ENCODE data around the gene DMD. TPM values are rescaled to one million over a fixed set of nuclear protein-coding genes. Genes with fewer than 3 reads are reported as not detected.
A peak's percentile ranks its signal among the peaks of the same experiment; 100 is the strongest.

The DMD gene
- total and polyA plus RNA-seq, 4 donors, result 19.9 to 260 (median 111) TPM

GRCh38 chrX:32448945-32449344, 762.4 kb downstream of the DMD start:
- intact Hi-C loops (cut with DNase I), result no loop called here
- Histone ChIP-seq H3K4me3 (ENCODE audit: low read length in 2 of 2) (no peak overlapping the region), H3K4me1 (ENCODE audit: control insufficient read depth in 1 of 2, insufficient read depth in 2 of 2, low read length in 2 of 2) (no peaks in the 10 kb centered on the region), H3K36me3 (ENCODE audit: control insufficient read depth in 1 of 2, insufficient read depth in 2 of 2, low read length in 1 of 2) (no peaks in the 10 kb centered on the region), H3K9me3 (ENCODE audit: control insufficient read depth, low read length) (no peaks in the 10 kb centered on the region), H3K27ac (ENCODE audit: low read depth in 1 of 2, low read length in 2 of 2) (no peak overlapping the region), H3K27me3 (ENCODE audit: control insufficient read depth in 1 of 2, insufficient read depth in 2 of 2, low read length in 1 of 2) (no peaks in the 10 kb centered on the region)
- whole genome bisulfite sequencing, 2 donors, result 6 to 13% methylated on average over 2 of the region's 2 CpGs
- DNase-seq (no peak), ATAC-seq (ENCODE audit: low FRiP score) (no peak)

GRCh38 chrX:32448320-32448719, 763.0 kb downstream of the DMD start:
- intact Hi-C loops (cut with DNase I), result no loop called here
- no peaks in the 10 kb centered on the region for H3K27me3 ChIP-seq (ENCODE audit: control insufficient read depth in 1 of 2, insufficient read depth in 2 of 2, low read length in 1 of 2)
- H3K9me3 ChIP-seq (ENCODE audit: control insufficient read depth, low read length), result no peaks in the 10 kb centered on the region
- no peaks in the 10 kb centered on the region for H3K4me1 ChIP-seq (ENCODE audit: control insufficient read depth in 1 of 2, insufficient read depth in 2 of 2, low read length in 2 of 2)
- no peaks in the 10 kb centered on the region for H3K36me3 ChIP-seq (ENCODE audit: control insufficient read depth in 1 of 2, insufficient read depth in 2 of 2, low read length in 1 of 2)
- ATAC-seq (ENCODE audit: low FRiP score) (peak; percentile 48), DNase-seq (no peak)
- WGBS, 2 donors, result 86 to 91% methylated on average over 1 of the region's 1 CpG
- no peak overlapping the region for H3K27ac ChIP-seq (ENCODE audit: low read depth in 1 of 2, low read length in 2 of 2)
- H3K4me3 ChIP-seq (ENCODE audit: low read length in 2 of 2), result no peak overlapping the region

GRCh38 chrX:32447640-32448039, 763.7 kb downstream of the DMD start:
- 95 to 99% methylated on average over 1 of the region's 1 CpG for WGBS, 2 donors
- ATAC-seq (ENCODE audit: low FRiP score) (no peak), DNase-seq (no peak)
- H3K9me3 ChIP-seq (ENCODE audit: control insufficient read depth, low read length), result no peaks in the 10 kb centered on the region
- H3K36me3 ChIP-seq (ENCODE audit: control insufficient read depth in 1 of 2, insufficient read depth in 2 of 2, low read length in 1 of 2), result no peaks in the 10 kb centered on the region
- no peak overlapping the region for H3K27ac ChIP-seq (ENCODE audit: low read depth in 1 of 2, low read length in 2 of 2)
- H3K27me3 ChIP-seq (ENCODE audit: control insufficient read depth in 1 of 2, insufficient read depth in 2 of 2, low read length in 1 of 2), result no peaks in the 10 kb centered on the region
- intact Hi-C loops (cut with DNase I), result no loop called here
- no peaks in the 10 kb centered on the region for H3K4me1 ChIP-seq (ENCODE audit: control insufficient read depth in 1 of 2, insufficient read depth in 2 of 2, low read length in 2 of 2)
- H3K4me3 ChIP-seq (ENCODE audit: low read length in 2 of 2), result no peak overlapping the region

GRCh38 chrX:32443841-32444240, 767.5 kb downstream of the DMD start:
- Histone ChIP-seq H3K4me3 (ENCODE audit: low read length in 2 of 2) (no peak overlapping the region), H3K27me3 (ENCODE audit: control insufficient read depth in 1 of 2, insufficient read depth in 2 of 2, low read length in 1 of 2) (no peaks in the 10 kb centered on the region), H3K4me1 (ENCODE audit: control insufficient read depth in 1 of 2, insufficient read depth in 2 of 2, low read length in 2 of 2) (no peaks in the 10 kb centered on the region), H3K36me3 (ENCODE audit: control insufficient read depth in 1 of 2, insufficient read depth in 2 of 2, low read length in 1 of 2) (no peaks in the 10 kb centered on the region), H3K27ac (ENCODE audit: low read depth in 1 of 2, low read length in 2 of 2) (no peak overlapping the region), H3K9me3 (ENCODE audit: control insufficient read depth, low read length) (no peaks in the 10 kb centered on the region)
- ATAC-seq (ENCODE audit: low FRiP score), result no peak
- no peak for DNase-seq
- intact Hi-C loops (cut with DNase I), result no loop called here
- 82 to 92% methylated on average over 2 of the region's 2 CpGs for WGBS, 2 donors

- no peaks in the 10 kb centered on the region for H3K9me3 ChIP-seq (ENCODE audit: control insufficient read depth, low read length)
- no peak for ATAC-seq (ENCODE audit: low FRiP score)
- no peak overlapping the region for H3K27ac ChIP-seq (ENCODE audit: low read depth in 1 of 2, low read length in 2 of 2)
- H3K4me3 ChIP-seq (ENCODE audit: low read length in 2 of 2), result no peak overlapping the region
- WGBS, 2 donors, result 73 to 91% methylated on average over 3 of the region's 3 CpGs
- H3K36me3 ChIP-seq (ENCODE audit: control insufficient read depth in 1 of 2, insufficient read depth in 2 of 2, low read length in 1 of 2), result no peaks in the 10 kb centered on the region
- no peaks in the 10 kb centered on the region for H3K27me3 ChIP-seq (ENCODE audit: control insufficient read depth in 1 of 2, insufficient read depth in 2 of 2, low read length in 1 of 2)
- DNase-seq, result no peak
- H3K4me1 ChIP-seq (ENCODE audit: control insufficient read depth in 1 of 2, insufficient read depth in 2 of 2, low read length in 2 of 2), result no peaks in the 10 kb centered on the region
- intact Hi-C loops (cut with DNase I), result no loop called here
These were observed 790.1 kb downstream of the DMD start for GRCh38 chrX:32421266-32421665.

GRCh38 chrX:32408389-32408788, 803.0 kb downstream of the DMD start:
- no peak overlapping the region for H3K4me3 ChIP-seq (ENCODE audit: low read length in 2 of 2)
- intact Hi-C loops (cut with DNase I), result no loop called here
- 50 to 52% methylated on average over 4 of the region's 4 CpGs for WGBS, 2 donors
- no peaks in the 10 kb centered on the region for H3K36me3 ChIP-seq (ENCODE audit: control insufficient read depth in 1 of 2, insufficient read depth in 2 of 2, low read length in 1 of 2)
- ATAC-seq (ENCODE audit: low FRiP score), result no peak
- no peaks in the 10 kb centered on the region for H3K4me1 ChIP-seq (ENCODE audit: control insufficient read depth in 1 of 2, insufficient read depth in 2 of 2, low read length in 2 of 2)
- no peaks in the 10 kb centered on the region for H3K9me3 ChIP-seq (ENCODE audit: control insufficient read depth, low read length)
- no peak for DNase-seq
- no peaks in the 10 kb centered on the region for H3K27me3 ChIP-seq (ENCODE audit: control insufficient read depth in 1 of 2, insufficient read depth in 2 of 2, low read length in 1 of 2)
- no peak overlapping the region for H3K27ac ChIP-seq (ENCODE audit: low read depth in 1 of 2, low read length in 2 of 2)

GRCh38 chrX:32397562-32398216, 813.7 kb downstream of the DMD start:
- H3K27me3 ChIP-seq (ENCODE audit: control insufficient read depth in 1 of 2, insufficient read depth in 2 of 2, low read length in 1 of 2), result no peaks in the 10 kb centered on the region
- intact Hi-C loops (cut with DNase I), result no loop called here
- WGBS, 2 donors, result 57 to 76% methylated on average over 4 of the region's 4 CpGs
- no peaks in the 10 kb centered on the region for H3K36me3 ChIP-seq (ENCODE audit: control insufficient read depth in 1 of 2, insufficient read depth in 2 of 2, low read length in 1 of 2)
- H3K4me1 ChIP-seq (ENCODE audit: control insufficient read depth in 1 of 2, insufficient read depth in 2 of 2, low read length in 2 of 2), result no peaks in the 10 kb centered on the region
- ATAC-seq (ENCODE audit: low FRiP score), result no peak
- no peak overlapping the region for H3K27ac ChIP-seq (ENCODE audit: low read depth in 1 of 2, low read length in 2 of 2)
- no peak for DNase-seq
- H3K4me3 ChIP-seq (ENCODE audit: low read length in 2 of 2), result no peak overlapping the region
- H3K9me3 ChIP-seq (ENCODE audit: control insufficient read depth, low read length), result no peaks in the 10 kb centered on the region

GRCh38 chrX:32395878-32396277, 815.5 kb downstream of the DMD start:
- no peak for ATAC-seq (ENCODE audit: low FRiP score)
- Histone ChIP-seq H3K36me3 (ENCODE audit: control insufficient read depth in 1 of 2, insufficient read depth in 2 of 2, low read length in 1 of 2) (no peaks in the 10 kb centered on the region), H3K27ac (ENCODE audit: low read depth in 1 of 2, low read length in 2 of 2) (no peak overlapping the region), H3K27me3 (ENCODE audit: control insufficient read depth in 1 of 2, insufficient read depth in 2 of 2, low read length in 1 of 2) (no peaks in the 10 kb centered on the region), H3K9me3 (ENCODE audit: control insufficient read depth, low read length) (no peaks in the 10 kb centered on the region), H3K4me1 (ENCODE audit: control insufficient read depth in 1 of 2, insufficient read depth in 2 of 2, low read length in 2 of 2) (no peaks in the 10 kb centered on the region), H3K4me3 (ENCODE audit: low read length in 2 of 2) (no peak overlapping the region)
- 47 to 57% methylated on average over 2 of the region's 2 CpGs for WGBS, 2 donors
- no peak for DNase-seq
- intact Hi-C loops (cut with DNase I), result no loop called here

GRCh38 chrX:32392655-32393054, 818.7 kb downstream of the DMD start:
- Histone ChIP-seq H3K27ac (ENCODE audit: low read depth in 1 of 2, low read length in 2 of 2) (no peak overlapping the region), H3K4me1 (ENCODE audit: control insufficient read depth in 1 of 2, insufficient read depth in 2 of 2, low read length in 2 of 2) (no peaks in the 10 kb centered on the region), H3K9me3 (ENCODE audit: control insufficient read depth, low read length) (no peaks in the 10 kb centered on the region), H3K36me3 (ENCODE audit: control insufficient read depth in 1 of 2, insufficient read depth in 2 of 2, low read length in 1 of 2) (no peaks in the 10 kb centered on the region), H3K4me3 (ENCODE audit: low read length in 2 of 2) (no peak overlapping the region), H3K27me3 (ENCODE audit: control insufficient read depth in 1 of 2, insufficient read depth in 2 of 2, low read length in 1 of 2) (no peaks in the 10 kb centered on the region)
- intact Hi-C loops (cut with DNase I), result no loop called here
- ATAC-seq (ENCODE audit: low FRiP score) (no peak), DNase-seq (no peak)
- WGBS, 2 donors, result 81 to 82% methylated on average over 4 of the region's 4 CpGs

All from aorta (tissue), 5 donors.